DOHH2 (cell line): ENCODE measurements around the gene ANKRD13B.

Experiments used
- H3F3A ChIP-seq: fragments of 200-600 bp; sonication (generic), shearing (Covaris generic); 2 replicates; pipeline ENCODE4 v1.6.0; 2016; ENCODE audit warnings: antibody characterized with exemption, mild to moderate bottlenecking; ENCODE audit not compliant: control insufficient read depth, insufficient read depth
- H3K27ac ChIP-seq: fragments of 200-600 bp; sonication (generic); 2 replicates; pipeline ENCODE4 v1.5.1; 2014; ENCODE audit warnings: low read depth, mild to moderate bottlenecking, low read length, moderate library complexity
- H3K27me3 ChIP-seq: fragments of 200-600 bp; sonication (generic); 2 replicates; pipeline ENCODE4 v1.6.1; 2014; ENCODE audit warnings: mild to moderate bottlenecking, low read length, mixed read lengths; ENCODE audit not compliant: control insufficient read depth
- H3K36me3 ChIP-seq: fragments of 200-600 bp; sonication (generic); 2 replicates; pipeline ENCODE4 v1.6.1; 2014; ENCODE audit warnings: mild to moderate bottlenecking, low read length, moderate library complexity, mixed read lengths; ENCODE audit not compliant: control insufficient read depth
- H3K4me1 ChIP-seq: fragments of 200-600 bp; sonication (generic); 2 replicates; pipeline ENCODE4 v1.6.1; 2014; ENCODE audit warnings: mild to moderate bottlenecking, low read length, mixed read lengths; ENCODE audit not compliant: control insufficient read depth
- H3K4me2 ChIP-seq: fragments of 200-600 bp; sonication (generic); 2 replicates; pipeline ENCODE4 v1.6.0; 2014; ENCODE audit warnings: mild to moderate bottlenecking, low read length, moderate library complexity
- H3K4me3 ChIP-seq: fragments of 200-600 bp; sonication (generic); 2 replicates; pipeline ENCODE4 v1.5.1; 2014; ENCODE audit warnings: mild to moderate bottlenecking, low read length, mixed read lengths
- H3K79me2 ChIP-seq: fragments of 200-600 bp; sonication (generic); 2 replicates; pipeline ENCODE4 v1.6.1; 2014; ENCODE audit warnings: mild to moderate bottlenecking, low read length, mixed read lengths; ENCODE audit not compliant: control insufficient read depth
- H3K9me2 ChIP-seq: fragments of 200-600 bp; sonication (generic); replicated peaks from 2 replicates; pipeline ENCODE4 v1.6.1; 2014; ENCODE audit warnings: mild to moderate bottlenecking, low read length, mixed read lengths; ENCODE audit not compliant: control insufficient read depth
- H3K9me3 ChIP-seq: fragments of 200-600 bp; sonication (generic); 2 replicates; pipeline ENCODE4 v1.6.1; 2014; ENCODE audit warnings: antibody characterized with exemption, low read length, mixed read lengths; ENCODE audit not compliant: control insufficient read depth, insufficient read depth
- H4K20me1 ChIP-seq: fragments of 200-600 bp; sonication (generic); 2 replicates; pipeline ENCODE4 v1.6.0; 2014; ENCODE audit warnings: low read depth, mild to moderate bottlenecking, antibody characterized with exemption, low read length, moderate library complexity; ENCODE audit not compliant: control insufficient read depth, insufficient read depth
- EZH2phosphoT487 ChIP-seq: fragments of 200-600 bp; sonication (generic); IDR thresholded peaks from 2 replicates; pipeline ENCODE4 v1.6.1; 2017; ENCODE audit warnings: borderline replicate concordance, mild to moderate bottlenecking, antibody characterized with exemption, low read length, moderate library complexity, mixed read lengths
- TF ChIP-seq, protein P1 (sequence below): fragments of 200-600 bp; sonication (generic); IDR thresholded peaks from one replicate; pipeline ENCODE4 v1.5.1; 2014; ENCODE audit warnings: antibody characterized with exemption, mild to moderate bottlenecking, low read depth, low read length; ENCODE audit not compliant: poor library complexity, severe bottlenecking

The ANKRD13B gene

DNA sequence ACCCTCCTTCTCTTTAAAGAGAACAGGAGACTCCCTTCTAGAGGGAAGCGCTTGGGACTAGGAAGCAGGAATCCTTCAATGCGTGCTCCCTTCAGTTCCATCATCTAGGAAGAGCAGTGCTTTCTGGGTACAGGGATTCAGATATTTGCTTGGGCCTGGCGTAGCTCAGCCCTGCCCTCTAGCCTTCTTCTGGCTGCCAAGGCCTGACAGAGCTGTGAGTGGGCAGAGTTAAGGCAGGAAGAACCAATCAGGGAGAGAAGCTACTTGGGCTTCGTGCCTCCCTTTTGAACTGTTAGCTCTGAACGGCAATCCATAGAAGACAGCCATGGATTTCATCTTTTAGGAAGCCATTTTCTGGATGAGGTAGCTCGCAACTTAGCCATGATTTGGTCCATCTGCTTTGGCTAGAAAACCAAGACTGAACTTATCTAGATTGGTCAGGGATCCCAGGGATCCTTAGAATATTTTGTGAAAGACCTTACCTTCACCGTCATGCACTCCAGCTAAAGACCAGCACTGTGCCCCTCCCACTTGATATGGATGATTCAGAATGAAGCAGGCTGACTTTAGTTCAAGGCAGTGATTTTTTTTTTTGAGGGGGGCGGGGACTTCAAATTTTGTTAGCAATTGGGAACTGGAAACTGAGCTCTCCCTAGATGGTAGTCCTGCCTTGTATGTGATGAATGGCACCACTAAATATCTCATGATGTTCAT is 32.3 kb downstream of the ANKRD13B start:
- peaks cover 6% of the 10 kb centered on the region for H3F3A ChIP-seq
- no peak overlapping the region for H3K27ac ChIP-seq
- H3K79me2 ChIP-seq, result no peaks in the 10 kb centered on the region
- peaks cover 22% of the 10 kb centered on the region for H3K4me1 ChIP-seq
- H3K4me3 ChIP-seq, result no peak overlapping the region
- no peak overlapping the region for H3K4me2 ChIP-seq
- no peaks in the 10 kb centered on the region for H3K9me3 ChIP-seq
- TF ChIP-seq, protein P1, sequence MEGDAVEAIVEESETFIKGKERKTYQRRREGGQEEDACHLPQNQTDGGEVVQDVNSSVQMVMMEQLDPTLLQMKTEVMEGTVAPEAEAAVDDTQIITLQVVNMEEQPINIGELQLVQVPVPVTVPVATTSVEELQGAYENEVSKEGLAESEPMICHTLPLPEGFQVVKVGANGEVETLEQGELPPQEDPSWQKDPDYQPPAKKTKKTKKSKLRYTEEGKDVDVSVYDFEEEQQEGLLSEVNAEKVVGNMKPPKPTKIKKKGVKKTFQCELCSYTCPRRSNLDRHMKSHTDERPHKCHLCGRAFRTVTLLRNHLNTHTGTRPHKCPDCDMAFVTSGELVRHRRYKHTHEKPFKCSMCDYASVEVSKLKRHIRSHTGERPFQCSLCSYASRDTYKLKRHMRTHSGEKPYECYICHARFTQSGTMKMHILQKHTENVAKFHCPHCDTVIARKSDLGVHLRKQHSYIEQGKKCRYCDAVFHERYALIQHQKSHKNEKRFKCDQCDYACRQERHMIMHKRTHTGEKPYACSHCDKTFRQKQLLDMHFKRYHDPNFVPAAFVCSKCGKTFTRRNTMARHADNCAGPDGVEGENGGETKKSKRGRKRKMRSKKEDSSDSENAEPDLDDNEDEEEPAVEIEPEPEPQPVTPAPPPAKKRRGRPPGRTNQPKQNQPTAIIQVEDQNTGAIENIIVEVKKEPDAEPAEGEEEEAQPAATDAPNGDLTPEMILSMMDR, result no peak
- no peak for TF ChIP-seq EZH2phosphoT487
- H3K9me2 ChIP-seq, result no peaks in the 10 kb centered on the region
- no peaks in the 10 kb centered on the region for H4K20me1 ChIP-seq
- no peaks in the 10 kb centered on the region; the same call in 1 of the 2 replicates for H3K27me3 ChIP-seq
- peaks cover 4% of the 10 kb centered on the region; the same call in 1 of the 2 replicates for H3K36me3 ChIP-seq

DNA sequence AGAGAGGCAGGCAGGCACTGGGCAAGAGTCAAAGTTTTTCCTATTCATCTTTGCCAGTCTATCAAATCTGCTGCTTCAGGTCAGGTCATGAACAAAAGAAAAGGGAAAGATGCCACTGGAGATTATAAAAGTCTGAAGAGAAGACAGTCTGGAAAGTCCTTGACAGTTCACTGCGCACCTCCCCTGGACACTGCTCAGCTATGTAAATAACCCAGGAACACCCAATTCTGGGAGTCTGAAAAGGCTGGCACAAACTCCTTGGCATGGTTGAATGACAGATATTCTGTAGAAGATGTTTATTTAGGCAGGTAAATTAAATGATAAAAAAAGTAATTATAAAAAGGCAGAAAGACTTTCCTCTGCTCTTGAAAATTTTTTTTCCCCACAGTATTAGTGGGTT is 35.0 kb downstream of the ANKRD13B start:
- no peaks in the 10 kb centered on the region for H3K79me2 ChIP-seq
- H4K20me1 ChIP-seq, result no peaks in the 10 kb centered on the region
- H3K4me2 ChIP-seq, result no peak overlapping the region
- TF ChIP-seq EZH2phosphoT487, result no peak
- TF ChIP-seq, protein P1, result no peak
- H3K27me3 ChIP-seq, result no peaks in the 10 kb centered on the region
- peaks cover 9% of the 10 kb centered on the region for H3K4me1 ChIP-seq
- no peak overlapping the region for H3K4me3 ChIP-seq
- no peaks in the 10 kb centered on the region for H3K9me2 ChIP-seq
- H3K9me3 ChIP-seq, result no peaks in the 10 kb centered on the region
- peaks cover 21% of the 10 kb centered on the region for H3K36me3 ChIP-seq
- H3F3A ChIP-seq, result peaks cover 6% of the 10 kb centered on the region
- no peak overlapping the region for H3K27ac ChIP-seq

DNA sequence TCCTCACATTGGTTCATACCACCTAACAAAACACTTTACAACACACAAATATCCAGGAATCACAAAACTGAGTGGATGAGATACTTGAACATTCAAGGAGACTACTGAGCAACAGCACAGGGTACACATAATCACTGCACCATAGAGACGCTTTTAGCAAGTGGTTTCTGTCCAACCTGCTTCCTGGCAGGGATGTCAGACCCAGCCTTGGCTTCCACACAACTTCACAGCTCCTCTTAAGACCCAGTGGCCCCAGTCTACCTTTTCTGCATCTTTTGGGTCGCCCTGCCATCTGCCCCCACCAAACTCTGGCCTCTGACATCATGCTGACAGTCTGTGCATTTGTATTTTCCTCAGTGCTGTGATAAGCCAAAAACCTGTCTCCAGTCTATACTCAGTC is 35.7 kb downstream of the ANKRD13B start:
- Histone ChIP-seq H3F3A (peaks cover 4% of the 10 kb centered on the region; the same call in 1 of the 2 replicates), H3K36me3 (peaks cover 26% of the 10 kb centered on the region), H3K9me2 (no peaks in the 10 kb centered on the region), H4K20me1 (no peaks in the 10 kb centered on the region), H3K4me1 (peaks cover 2% of the 10 kb centered on the region), H3K4me2 (no peak overlapping the region), H3K27me3 (no peaks in the 10 kb centered on the region), H3K27ac (no peak overlapping the region), H3K4me3 (no peak overlapping the region), H3K9me3 (no peaks in the 10 kb centered on the region), H3K79me2 (no peaks in the 10 kb centered on the region)
- TF ChIP-seq EZH2phosphoT487, result no peak
- TF ChIP-seq, protein P1, result no peak
